Activated CD4-positive, CD25-positive, alpha-beta regulatory T cell treated with anti-CD3 and anti-CD28 coated beads, Interleukin-2, amount 50 U/mL, for 72 hours (primary cell): Measurements from ENCODE around the gene CPE.

Experiments used
- DNase-seq: peaks from one replicate; pipeline ENCODE4 v3.0.0; 2021

CPE gene

GRCh38 chr4:165367040-165367439, 11.8 kb upstream of the CPE start:
- no peak for DNase-seq

- DNase-seq: no peak
Observed at GRCh38 chr4:165368114-165368513, 10.7 kb upstream of the CPE start.

DNA sequence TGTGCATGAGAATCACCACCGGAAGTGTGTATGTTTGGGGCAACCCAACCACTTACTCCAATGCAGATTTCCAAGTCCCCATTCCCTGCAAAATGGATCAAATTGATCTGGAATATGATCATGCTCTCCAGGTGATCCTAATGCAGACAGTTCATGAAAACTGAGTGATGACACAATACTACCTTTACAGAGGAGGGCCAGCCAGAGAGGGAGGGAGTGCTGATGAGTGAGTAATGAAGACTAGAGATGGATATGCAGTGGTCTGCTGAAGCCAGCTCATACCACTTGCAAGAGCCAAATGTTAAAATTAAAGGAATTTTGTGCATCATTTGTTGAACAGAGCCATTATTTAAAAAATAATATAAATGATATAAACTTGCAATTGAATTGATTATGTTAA, 10.2 kb upstream of the CPE start:
- DNase-seq: no peak

GRCh38 chr4:165369522-165369921, 9.3 kb upstream of the CPE start:
- no peak for DNase-seq

DNA sequence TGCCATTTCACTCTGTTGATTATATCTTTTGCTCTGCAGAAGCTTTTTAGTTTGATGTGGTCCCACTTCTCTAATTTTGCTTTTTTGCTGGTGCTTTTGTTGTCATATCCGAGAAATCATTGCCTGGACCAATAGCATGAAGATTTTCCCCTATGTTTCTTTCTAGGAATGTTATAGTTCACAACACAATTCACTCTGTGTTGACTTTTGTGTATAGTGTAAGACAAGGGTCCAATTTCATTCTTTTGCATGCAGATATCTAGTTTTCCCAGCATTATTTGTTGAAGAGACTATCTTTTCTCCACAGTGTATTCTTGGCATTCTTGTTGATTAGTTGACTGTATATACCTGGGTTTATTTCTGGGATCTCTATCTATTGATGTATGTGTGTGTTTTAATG, 8.3 kb upstream of the CPE start:
- DNase-seq: no peak

GRCh38 chr4:165375465-165375864, 3.3 kb upstream of the CPE start:
- DNase-seq: no peak

- DNase-seq: no peak
Observed at GRCh38 chr4:165378398-165378744, 437 bp upstream of the CPE start.

GRCh38 chr4:165379678-165380064, 863 bp downstream of the CPE start:
- no peak for DNase-seq

GRCh38 chr4:165380805-165381204, 2.0 kb downstream of the CPE start:
- DNase-seq: no peak

- DNase-seq: no peak
Observed at GRCh38 chr4:165381821-165382373, 3.1 kb downstream of the CPE start.

DNA sequence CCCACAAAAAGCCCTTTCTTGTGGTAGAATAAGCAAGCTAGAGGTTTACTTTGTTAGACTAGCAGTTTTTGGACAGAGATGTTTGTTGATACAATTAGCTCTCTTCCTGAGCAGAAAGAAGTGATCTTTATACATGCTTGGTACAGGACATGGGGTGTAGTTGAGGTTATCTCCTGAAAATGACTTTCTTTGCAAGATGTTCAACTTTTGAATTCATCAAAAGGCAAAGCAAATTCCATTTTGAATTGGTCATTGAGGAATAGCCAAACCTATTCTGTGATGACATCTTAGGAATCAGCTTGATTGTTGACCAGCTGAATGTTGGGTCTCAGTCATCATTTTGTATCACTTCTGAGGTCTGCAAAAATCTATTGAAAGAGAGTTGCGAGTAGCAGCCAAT, 3.8 kb downstream of the CPE start:
- DNase-seq: no peak

GRCh38 chr4:165383591-165384073, 4.8 kb downstream of the CPE start:
- no peak for DNase-seq

- DNase-seq: no peak
Observed at GRCh38 chr4:165384186-165384585, 5.4 kb downstream of the CPE start.

GRCh38 chr4:165384598-165384997, 5.8 kb downstream of the CPE start:
- no peak for DNase-seq

DNA sequence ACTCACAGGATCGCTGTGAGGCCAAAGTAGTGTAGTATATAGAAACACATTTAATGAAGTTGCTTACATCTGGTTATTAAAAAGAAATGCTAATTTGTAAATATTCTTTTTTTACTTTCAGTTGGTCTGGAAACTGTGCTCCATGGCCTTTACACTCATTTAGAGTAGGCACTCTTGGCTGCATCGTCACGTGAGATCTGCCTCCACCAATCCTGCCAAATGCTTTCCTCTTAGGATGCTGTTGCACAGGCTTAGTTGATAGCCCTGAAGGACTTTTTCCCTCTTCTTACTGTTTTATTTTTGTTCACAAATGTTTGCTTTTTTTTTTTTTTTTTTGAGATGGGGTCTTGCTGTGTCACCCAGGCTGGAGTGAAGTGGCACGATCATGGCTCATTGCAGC, 6.3 kb downstream of the CPE start:
- DNase-seq: no peak

- no peak for DNase-seq
Observed at GRCh38 chr4:165386328-165386727, 7.5 kb downstream of the CPE start.

DNA sequence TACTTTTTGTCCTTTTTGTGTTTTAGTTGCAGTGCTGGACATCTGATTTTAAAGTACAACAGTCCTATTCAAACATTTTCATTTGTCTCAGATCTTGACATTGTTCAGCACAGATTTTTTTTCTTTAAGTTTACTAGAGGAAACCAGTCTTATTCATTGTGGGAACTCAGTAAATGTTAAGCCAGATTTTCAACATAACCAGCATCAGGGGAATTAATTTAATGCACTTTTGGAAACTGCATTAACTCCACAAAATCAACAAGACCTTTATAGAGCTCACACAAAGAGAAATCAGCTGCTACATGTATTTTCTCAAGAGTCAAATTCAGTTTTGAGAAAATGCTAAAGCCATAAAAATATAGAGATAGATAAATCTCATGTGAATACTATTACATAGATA, 9.9 kb downstream of the CPE start:
- DNase-seq: no peak

DNA sequence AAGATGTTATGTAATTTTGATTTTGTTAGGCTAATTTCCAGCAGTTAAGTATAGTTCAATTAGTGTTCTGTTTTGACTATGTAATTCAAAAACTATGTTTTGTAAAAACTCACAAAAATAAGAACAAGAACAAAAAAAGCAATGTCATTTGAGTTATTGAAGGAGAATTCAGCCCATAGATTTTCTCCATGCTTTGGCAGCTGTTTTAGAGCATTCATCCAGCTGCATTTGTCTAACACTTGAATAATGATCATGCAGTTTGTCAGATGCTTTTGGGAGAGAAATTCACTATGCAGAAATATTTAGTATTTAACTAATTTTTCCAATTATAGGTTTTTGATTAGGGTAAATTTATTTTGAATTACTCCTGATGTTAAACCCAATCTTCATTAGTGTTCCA, 14.2 kb downstream of the CPE start:
- DNase-seq: no peak

GRCh38 chr4:165393704-165394103, 14.9 kb downstream of the CPE start:
- no peak for DNase-seq

DNA sequence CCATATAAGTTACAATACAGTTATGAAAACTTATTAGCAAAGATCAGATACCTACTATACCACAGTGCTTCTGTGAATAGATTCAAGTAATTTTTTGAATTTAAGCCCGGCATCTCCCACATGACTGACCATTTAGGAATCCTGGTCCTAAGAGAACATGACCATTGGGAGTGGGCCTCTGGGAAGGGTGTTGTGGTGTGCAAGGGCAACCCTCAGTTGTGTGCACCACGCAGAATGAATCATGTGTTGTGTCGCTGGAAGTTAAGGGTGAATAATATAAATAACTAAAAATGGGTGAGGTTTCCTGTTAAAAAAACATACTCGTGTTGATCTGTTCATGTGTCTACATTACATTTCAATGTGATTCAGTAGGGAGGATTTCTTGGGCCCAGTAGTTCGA, 15.5 kb downstream of the CPE start:
- DNase-seq: no peak

DNA sequence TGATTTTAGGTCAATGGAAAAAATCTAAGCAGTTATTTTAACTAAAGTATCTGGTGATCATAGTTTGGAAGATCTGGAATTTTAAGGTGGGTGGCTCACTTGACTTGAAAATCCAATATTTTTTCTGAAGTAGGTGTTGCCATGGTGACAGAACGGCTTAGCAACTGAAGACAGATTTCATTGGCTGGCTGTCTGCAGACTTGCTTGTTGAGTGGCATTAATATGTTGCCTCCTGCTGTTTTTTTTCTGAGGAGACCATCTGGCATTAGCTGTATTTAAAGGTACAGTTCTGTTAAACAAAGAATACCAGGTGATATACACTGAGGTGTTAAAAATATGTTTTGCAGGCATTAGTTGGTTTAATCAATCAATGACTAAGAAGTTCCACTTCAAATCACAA, 19.8 kb downstream of the CPE start:
- DNase-seq: no peak

DNA sequence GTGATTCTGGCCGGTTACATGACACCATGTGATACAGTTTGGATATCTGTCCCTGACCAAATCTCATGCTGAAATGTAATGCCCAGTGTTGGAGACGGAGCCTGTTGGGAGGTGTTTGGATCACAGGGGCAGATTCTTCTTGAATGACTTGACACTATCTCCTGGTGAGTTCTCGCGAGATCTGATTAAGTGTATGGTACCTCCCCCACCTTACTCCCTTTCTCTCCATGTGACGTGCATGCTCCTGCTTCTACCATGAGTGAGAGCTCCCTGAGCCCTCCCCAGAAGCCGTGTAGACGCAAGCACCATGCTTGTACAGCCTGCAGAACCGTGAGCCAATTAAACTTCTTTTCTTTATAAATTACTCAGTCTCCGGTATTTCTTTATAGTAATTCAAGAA, 23.6 kb downstream of the CPE start:
- no peak for DNase-seq

DNA sequence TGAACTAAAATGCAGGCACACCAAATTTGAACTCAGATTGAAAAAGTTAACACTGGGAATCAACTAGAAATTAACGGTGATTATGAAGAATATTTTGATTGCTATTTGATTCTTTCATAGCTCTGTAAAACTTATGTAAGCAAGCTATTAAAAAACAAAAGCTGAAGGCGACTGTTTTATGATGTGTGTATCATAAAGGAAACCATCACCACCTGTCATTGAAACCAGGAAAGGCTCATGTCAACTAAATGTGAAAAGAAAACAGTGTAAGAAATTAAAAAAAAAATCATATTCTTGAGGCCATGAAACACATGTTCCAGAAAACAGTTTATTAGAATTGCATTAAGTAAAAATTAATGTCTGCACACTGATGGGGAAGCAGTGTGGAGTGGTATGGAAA, 24.2 kb downstream of the CPE start:
- DNase-seq: no peak

DNA sequence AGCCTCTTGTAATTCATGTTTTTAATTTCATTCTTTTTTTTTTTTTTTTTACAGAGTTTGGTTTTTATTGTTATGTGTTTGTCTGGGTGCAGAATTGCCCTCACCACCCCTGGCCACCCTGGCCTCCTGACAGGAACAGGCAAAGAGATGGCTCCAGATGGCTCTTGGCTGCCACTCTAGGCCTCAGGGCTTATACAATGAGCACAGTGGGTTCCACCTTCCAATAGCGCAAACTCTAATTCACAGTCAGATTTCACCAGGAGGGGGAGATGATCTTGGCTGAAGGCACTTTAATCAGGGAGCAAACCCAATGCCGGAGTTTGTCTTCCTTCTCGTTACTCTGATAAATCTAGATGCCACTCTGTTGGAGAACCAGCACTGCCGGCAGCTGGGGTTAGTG, 24.8 kb downstream of the CPE start:
- DNase-seq: no peak

- no peak for DNase-seq
Observed at GRCh38 chr4:165404080-165404479, 25.3 kb downstream of the CPE start.

DNA sequence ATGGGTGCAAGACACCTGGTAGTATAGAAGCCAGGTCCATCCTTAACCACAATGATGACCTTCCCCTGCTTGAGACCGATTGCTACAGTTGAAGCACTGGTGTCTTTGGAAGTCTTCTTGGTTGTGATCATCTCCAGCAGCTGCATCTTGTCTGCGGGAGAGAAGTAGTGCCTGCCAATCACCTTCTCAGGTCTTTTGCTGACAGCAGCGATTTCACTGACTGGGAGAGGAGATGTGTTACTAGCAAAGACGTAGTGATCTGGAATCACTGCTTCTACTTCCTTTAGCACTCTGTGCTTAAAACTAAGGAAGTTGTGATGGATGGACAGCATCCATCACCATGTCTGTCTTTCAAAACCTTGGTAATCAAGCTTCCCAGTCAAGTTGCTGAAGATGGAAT, 25.9 kb downstream of the CPE start:
- no peak for DNase-seq
